Measurements from ENCODE around the gene RAB44. TPM values are rescaled to one million over a fixed set of nuclear protein-coding genes. Genes with fewer than 3 reads are reported as not detected.

The RAB44 gene
- total RNA-seq, 1 experiment from 2014 or later = 0.05 TPM

DNA sequence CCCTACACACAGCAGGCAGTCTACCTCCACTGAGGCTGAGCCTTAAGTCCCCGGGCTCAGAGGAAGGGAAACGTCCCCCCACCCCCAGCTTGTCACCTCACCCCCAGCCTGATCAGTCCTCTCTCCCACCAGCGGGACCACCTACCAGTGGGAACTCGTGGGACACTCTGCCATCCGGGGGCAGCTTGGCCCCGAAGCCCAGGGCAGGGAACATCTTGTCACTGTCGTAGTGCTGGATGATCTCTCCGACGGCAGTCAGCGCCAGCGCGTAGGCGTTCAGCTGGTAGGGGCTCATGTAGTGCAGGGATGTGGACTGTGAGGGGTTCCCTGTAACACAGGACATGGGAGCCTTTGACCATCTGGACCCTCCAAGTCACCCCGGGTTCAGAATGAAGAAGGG, 48.6 kb downstream of the RAB44 start:
- Histone ChIP-seq H3K27ac (ENCODE audit: low read depth, low read length) (no peak overlapping the region), H3K4me3 (replicated peaks in 1 of 2; ENCODE audit: low read depth in 1 of 2, low read length in 2 of 2) (no peak overlapping the region), H3K4me2 (ENCODE audit: low read length) (no peak overlapping the region), H3K9me3 (ENCODE audit: control insufficient read depth in 1 of 2, insufficient read depth in 1 of 2, low read depth in 1 of 2, low read length in 2 of 2) (peaks cover 6 to 10% of the 10 kb centered on the region in 2 experiments; a peak in 2 of 4 replicates), H3K27me3 (ENCODE audit: insufficient read depth, low read length) (no peaks in the 10 kb centered on the region), H3K9me2 (ENCODE audit: insufficient read depth) (no peaks in the 10 kb centered on the region), H2AFZ (ENCODE audit: low read depth, low read length, poor library complexity, severe bottlenecking) (no peak overlapping the region), H3K79me2 (ENCODE audit: insufficient read depth, low read length) (no peaks in the 10 kb centered on the region), H3K4me1 (ENCODE audit: control insufficient read depth in 1 of 2, insufficient read depth in 2 of 2, low read length in 2 of 2) (peaks cover 0 to 4% of the 10 kb centered on the region in 2 experiments; a peak in 1 of 4 replicates), H3K36me3 (ENCODE audit: control insufficient read depth in 1 of 2, insufficient read depth in 2 of 2, low read length in 2 of 2) (no peaks in the 10 kb centered on the region), H4K20me1 (ENCODE audit: insufficient read depth) (no peaks in the 10 kb centered on the region), H3K9ac (ENCODE audit: low read length) (no peak overlapping the region)
- ChIA-PET CTCF (no interaction called here), POLR2A (no interaction called here), RAD21 (ENCODE audit: low non-redundant PET in 1 of 2, low total read pairs in 2 of 2, uncharacterized antibody in 2 of 2, unreplicated experiment in 2 of 2) (no interaction called here)
- no TSS peak for BruUV-seq (replicated peaks)
- intact Hi-C loops (cut with micrococcal nuclease) = no loop called here
- ATAC-seq (no peak), DNase-seq (ENCODE audit: low read depth, low spot score) (no peak)
- TF ChIP-seq EZH2 (IDR thresholded peaks at IDR 0.05) = no peak

DNA sequence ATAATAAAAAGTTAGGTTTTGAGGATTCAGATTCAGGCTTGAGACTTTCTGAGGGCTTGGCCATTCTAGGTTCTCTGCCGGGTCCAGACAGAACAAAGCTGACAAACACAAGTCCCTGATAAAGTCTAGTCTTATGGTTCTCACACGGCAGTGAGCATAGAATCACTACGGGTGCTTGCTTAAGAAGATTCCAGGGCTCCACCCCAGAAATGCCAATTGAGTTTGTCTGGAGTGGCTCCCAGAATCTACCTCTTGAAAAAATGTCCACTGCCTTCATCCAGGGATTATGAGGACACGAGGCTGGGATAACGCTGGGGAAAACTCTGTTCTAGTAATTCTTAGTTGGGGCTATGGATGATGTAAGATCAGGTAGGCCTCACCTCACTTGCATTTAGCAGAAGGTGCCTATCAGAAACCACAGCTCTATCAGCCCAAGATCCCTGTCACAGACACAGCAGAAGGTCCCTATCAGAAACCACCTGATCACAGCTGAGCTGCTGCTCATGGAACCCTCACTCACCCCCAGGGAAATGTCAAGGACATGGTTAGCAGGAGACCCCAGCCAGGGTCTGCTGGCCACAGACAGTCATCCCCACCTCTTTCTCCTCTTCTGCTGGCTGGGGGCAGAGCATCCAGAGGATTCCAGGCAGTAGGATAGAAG, 52.3 kb downstream of the RAB44 start:
- no TSS peak for BruUV-seq (replicated peaks)
- Histone ChIP-seq H3K79me2 (ENCODE audit: insufficient read depth, low read length) (no peaks in the 10 kb centered on the region), H3K27ac (ENCODE audit: low read depth, low read length) (no peak overlapping the region), H3K36me3 (ENCODE audit: control insufficient read depth in 1 of 2, insufficient read depth in 2 of 2, low read length in 2 of 2) (no peaks in the 10 kb centered on the region), H3K27me3 (ENCODE audit: insufficient read depth, low read length) (no peaks in the 10 kb centered on the region), H3K4me1 (ENCODE audit: control insufficient read depth in 1 of 2, insufficient read depth in 2 of 2, low read length in 2 of 2) (peaks cover 5 to 13% of the 10 kb centered on the region in 2 experiments; a peak in 3 of 4 replicates), H3K9ac (ENCODE audit: low read length) (no peak overlapping the region), H3K4me3 (replicated peaks in 1 of 2; ENCODE audit: low read depth in 1 of 2, low read length in 2 of 2) (no peak overlapping the region), H4K20me1 (ENCODE audit: insufficient read depth) (no peaks in the 10 kb centered on the region), H3K9me3 (ENCODE audit: control insufficient read depth in 1 of 2, insufficient read depth in 1 of 2, low read depth in 1 of 2, low read length in 2 of 2) (peaks cover 6 to 10% of the 10 kb centered on the region in 2 experiments; a peak in 2 of 4 replicates), H3K4me2 (ENCODE audit: low read length) (no peak overlapping the region), H2AFZ (ENCODE audit: low read depth, low read length, poor library complexity, severe bottlenecking) (no peak overlapping the region), H3K9me2 (ENCODE audit: insufficient read depth) (no peaks in the 10 kb centered on the region)
- ATAC-seq (no peak), DNase-seq (ENCODE audit: low read depth, low spot score) (no peak)
- RAD21 ChIA-PET (ENCODE audit: low non-redundant PET in 1 of 2, low total read pairs in 2 of 2, uncharacterized antibody in 2 of 2, unreplicated experiment in 2 of 2) = no interaction called here
- CTCF ChIA-PET = no interaction called here
- no peak for TF ChIP-seq ZNF274 (IDR thresholded peaks at IDR 0.05; ENCODE audit: low read depth, low read length)
- TF ChIP-seq POLR2AphosphoS5 (IDR thresholded peaks at IDR 0.05; ENCODE audit: low read depth, low read length) = no peak
- TF ChIP-seq, protein P1, sequence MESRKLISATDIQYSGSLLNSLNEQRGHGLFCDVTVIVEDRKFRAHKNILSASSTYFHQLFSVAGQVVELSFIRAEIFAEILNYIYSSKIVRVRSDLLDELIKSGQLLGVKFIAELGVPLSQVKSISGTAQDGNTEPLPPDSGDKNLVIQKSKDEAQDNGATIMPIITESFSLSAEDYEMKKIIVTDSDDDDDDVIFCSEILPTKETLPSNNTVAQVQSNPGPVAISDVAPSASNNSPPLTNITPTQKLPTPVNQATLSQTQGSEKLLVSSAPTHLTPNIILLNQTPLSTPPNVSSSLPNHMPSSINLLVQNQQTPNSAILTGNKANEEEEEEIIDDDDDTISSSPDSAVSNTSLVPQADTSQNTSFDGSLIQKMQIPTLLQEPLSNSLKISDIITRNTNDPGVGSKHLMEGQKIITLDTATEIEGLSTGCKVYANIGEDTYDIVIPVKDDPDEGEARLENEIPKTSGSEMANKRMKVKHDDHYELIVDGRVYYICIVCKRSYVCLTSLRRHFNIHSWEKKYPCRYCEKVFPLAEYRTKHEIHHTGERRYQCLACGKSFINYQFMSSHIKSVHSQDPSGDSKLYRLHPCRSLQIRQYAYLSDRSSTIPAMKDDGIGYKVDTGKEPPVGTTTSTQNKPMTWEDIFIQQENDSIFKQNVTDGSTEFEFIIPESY (IDR thresholded peaks at IDR 0.05; ENCODE audit: extremely low read depth, insufficient replicate concordance, low read length) = no peak
- no peak for TF ChIP-seq FOSL1 (IDR thresholded peaks at IDR 0.05; ENCODE audit: low read depth)
- TF ChIP-seq CTCF (IDR thresholded peaks at IDR 0.05 in 2 of 3, conservative IDR thresholded peaks at IDR 0.05 in 1 of 3; ENCODE audit: borderline replicate concordance in 1 of 3, insufficient read depth in 1 of 3, low read depth in 2 of 3, low read length in 2 of 3) = no peak
- TF ChIP-seq, protein P2, sequence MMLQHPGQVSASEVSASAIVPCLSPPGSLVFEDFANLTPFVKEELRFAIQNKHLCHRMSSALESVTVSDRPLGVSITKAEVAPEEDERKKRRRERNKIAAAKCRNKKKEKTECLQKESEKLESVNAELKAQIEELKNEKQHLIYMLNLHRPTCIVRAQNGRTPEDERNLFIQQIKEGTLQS (IDR thresholded peaks at IDR 0.05) = no peak
- no peak for TF ChIP-seq RAD21 (IDR thresholded peaks at IDR 0.05; ENCODE audit: low read depth)
- TF ChIP-seq EZH2phosphoT487 (IDR thresholded peaks at IDR 0.05; ENCODE audit: borderline replicate concordance) = no peak
- TF ChIP-seq ELF1 (IDR thresholded peaks at IDR 0.05; ENCODE audit: borderline replicate concordance, low read depth) = no peak
- no peak for TF ChIP-seq CBX3 (IDR thresholded peaks at IDR 0.05; ENCODE audit: low read depth)
- intact Hi-C loops (cut with micrococcal nuclease) = no loop called here
- POLR2A ChIA-PET = no interaction called here

All from HCT116 (cell line).